SK-N-SH (cell line): Measurements from ENCODE around the gene STAG2.

ENCODE experiments used
- EP300 ChIP-seq, 2 experiments: IDR thresholded peaks; 2 replicates each; pipeline versions ENCODE4 v1.4.0 to v1.6.1; 2012; ENCODE audit warnings: borderline replicate concordance in 1 of 2, low read depth in 1 of 2, low read length in 1 of 2
- RFX5 ChIP-seq: IDR thresholded peaks from 2 replicates; pipeline ENCODE4 v1.6.1; 2012; ENCODE audit warnings: mild to moderate bottlenecking, improper control_type of control experiment, low read length
- TF ChIP-seq, protein P1 (sequence below): fragments of 200-600 bp; sonication (generic); IDR thresholded peaks from 2 replicates; pipeline ENCODE4 v1.6.1; 2017; ENCODE audit warnings: antibody characterized with exemption, mild to moderate bottlenecking, moderate library complexity
- TF ChIP-seq, protein P2 (sequence below): IDR thresholded peaks from 2 replicates; pipeline ENCODE4 v1.6.1; 2012; ENCODE audit warnings: mild to moderate bottlenecking, low read depth, low read length, moderate library complexity
- TF ChIP-seq, protein P3 (sequence below): IDR thresholded peaks from 2 replicates; pipeline ENCODE4 v1.4.0; 2012; ENCODE audit warnings: low read depth, borderline replicate concordance

DNA sequence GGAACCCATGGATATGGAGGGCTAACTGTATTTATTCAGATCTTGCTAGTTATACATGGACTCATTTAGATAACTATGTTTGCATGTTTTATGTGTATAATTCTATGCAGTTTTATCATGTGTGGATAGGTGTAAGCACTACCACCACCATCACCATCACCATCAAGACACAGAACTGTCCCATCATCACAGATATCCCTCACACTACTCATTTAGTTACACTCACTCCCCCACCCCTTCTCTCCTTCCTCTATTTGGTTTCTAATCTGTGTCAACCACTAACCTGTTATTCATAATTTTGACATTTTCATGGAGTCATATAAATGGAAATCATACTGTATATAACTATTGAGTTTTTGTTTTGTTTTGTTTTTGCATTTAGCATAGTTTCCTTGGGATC lies 43.7 kb downstream of the STAG2 start:
- TF ChIP-seq RFX5 (no peak), EP300 (IDR thresholded peaks at IDR 0.05; ENCODE audit: borderline replicate concordance in 1 of 2, low read depth in 1 of 2, low read length in 1 of 2) (no peak)
- TF ChIP-seq, protein P1, sequence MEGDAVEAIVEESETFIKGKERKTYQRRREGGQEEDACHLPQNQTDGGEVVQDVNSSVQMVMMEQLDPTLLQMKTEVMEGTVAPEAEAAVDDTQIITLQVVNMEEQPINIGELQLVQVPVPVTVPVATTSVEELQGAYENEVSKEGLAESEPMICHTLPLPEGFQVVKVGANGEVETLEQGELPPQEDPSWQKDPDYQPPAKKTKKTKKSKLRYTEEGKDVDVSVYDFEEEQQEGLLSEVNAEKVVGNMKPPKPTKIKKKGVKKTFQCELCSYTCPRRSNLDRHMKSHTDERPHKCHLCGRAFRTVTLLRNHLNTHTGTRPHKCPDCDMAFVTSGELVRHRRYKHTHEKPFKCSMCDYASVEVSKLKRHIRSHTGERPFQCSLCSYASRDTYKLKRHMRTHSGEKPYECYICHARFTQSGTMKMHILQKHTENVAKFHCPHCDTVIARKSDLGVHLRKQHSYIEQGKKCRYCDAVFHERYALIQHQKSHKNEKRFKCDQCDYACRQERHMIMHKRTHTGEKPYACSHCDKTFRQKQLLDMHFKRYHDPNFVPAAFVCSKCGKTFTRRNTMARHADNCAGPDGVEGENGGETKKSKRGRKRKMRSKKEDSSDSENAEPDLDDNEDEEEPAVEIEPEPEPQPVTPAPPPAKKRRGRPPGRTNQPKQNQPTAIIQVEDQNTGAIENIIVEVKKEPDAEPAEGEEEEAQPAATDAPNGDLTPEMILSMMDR: no peak
- TF ChIP-seq, protein P2, sequence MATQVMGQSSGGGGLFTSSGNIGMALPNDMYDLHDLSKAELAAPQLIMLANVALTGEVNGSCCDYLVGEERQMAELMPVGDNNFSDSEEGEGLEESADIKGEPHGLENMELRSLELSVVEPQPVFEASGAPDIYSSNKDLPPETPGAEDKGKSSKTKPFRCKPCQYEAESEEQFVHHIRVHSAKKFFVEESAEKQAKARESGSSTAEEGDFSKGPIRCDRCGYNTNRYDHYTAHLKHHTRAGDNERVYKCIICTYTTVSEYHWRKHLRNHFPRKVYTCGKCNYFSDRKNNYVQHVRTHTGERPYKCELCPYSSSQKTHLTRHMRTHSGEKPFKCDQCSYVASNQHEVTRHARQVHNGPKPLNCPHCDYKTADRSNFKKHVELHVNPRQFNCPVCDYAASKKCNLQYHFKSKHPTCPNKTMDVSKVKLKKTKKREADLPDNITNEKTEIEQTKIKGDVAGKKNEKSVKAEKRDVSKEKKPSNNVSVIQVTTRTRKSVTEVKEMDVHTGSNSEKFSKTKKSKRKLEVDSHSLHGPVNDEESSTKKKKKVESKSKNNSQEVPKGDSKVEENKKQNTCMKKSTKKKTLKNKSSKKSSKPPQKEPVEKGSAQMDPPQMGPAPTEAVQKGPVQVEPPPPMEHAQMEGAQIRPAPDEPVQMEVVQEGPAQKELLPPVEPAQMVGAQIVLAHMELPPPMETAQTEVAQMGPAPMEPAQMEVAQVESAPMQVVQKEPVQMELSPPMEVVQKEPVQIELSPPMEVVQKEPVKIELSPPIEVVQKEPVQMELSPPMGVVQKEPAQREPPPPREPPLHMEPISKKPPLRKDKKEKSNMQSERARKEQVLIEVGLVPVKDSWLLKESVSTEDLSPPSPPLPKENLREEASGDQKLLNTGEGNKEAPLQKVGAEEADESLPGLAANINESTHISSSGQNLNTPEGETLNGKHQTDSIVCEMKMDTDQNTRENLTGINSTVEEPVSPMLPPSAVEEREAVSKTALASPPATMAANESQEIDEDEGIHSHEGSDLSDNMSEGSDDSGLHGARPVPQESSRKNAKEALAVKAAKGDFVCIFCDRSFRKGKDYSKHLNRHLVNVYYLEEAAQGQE: no peak
- TF ChIP-seq, protein P3, sequence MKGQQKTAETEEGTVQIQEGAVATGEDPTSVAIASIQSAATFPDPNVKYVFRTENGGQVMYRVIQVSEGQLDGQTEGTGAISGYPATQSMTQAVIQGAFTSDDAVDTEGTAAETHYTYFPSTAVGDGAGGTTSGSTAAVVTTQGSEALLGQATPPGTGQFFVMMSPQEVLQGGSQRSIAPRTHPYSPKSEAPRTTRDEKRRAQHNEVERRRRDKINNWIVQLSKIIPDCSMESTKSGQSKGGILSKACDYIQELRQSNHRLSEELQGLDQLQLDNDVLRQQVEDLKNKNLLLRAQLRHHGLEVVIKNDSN: no peak
